T-cell (primary cell): Measurements from ENCODE around the gene ATP2A2. TPM values are rescaled to one million over a fixed set of nuclear protein-coding genes. Genes with fewer than 3 reads are reported as not detected.

Experiments
- ATAC-seq, 4 experiments: fragments of 200-7000 bp in 3 of 4; fragments of 150-1000 bp in 1 of 4; cut with Tn5 transposase; replicated peaks in 1 of 4; 1 replicate in 3 of 4; 2 replicates in 1 of 4; pipeline ENCODE4 v1.10.0; 2021; ENCODE audit warnings: moderate library complexity in 3 of 4, mild to moderate bottlenecking in 2 of 4, moderate number of reproducible peaks in 1 of 4
- CTCF ChIA-PET, 2 donors: fragments of 300-600 bp; sonication (Branson Sonifier 250); formaldehyde crosslinking; loops; one replicate each; lab custom pipeline; 2022; ENCODE audit warnings: antibody characterized with exemption in 2 of 2; lab: Charles Lee
- POLR2A ChIA-PET, 2 donors: fragments of 300-600 bp; sonication (Branson Sonifier 250); formaldehyde crosslinking; loops; one replicate each; lab custom pipeline; 2022; ENCODE audit warnings: antibody characterized with exemption in 2 of 2; lab: Charles Lee
- DNase-seq, 35 experiments: peaks; one replicate each; pipeline versions ENCODE4 v3.0.0 to v3.0.0-alpha.2; 2013 to 2023
- H3K27ac ChIP-seq: one replicate; pipeline ENCODE4 v1.5.1; 2013; ENCODE audit warnings: low read length
- H3K27me3 ChIP-seq, 2 experiments: replicated peaks in 1 of 2; 1 replicate in 1 of 2; 2 replicates in 1 of 2; pipeline versions ENCODE4 v1.6.1 to v1.7.0; 2013; ENCODE audit warnings: low read length in 1 of 2, mixed read lengths in 1 of 2; ENCODE audit not compliant: control insufficient read depth in 2 of 2, insufficient read depth in 2 of 2; ENCODE audit errors: extremely low read depth in 1 of 2
- H3K36me3 ChIP-seq, 2 donors: 1 replicate in 1 of 2; 2 replicates in 1 of 2; pipeline versions ENCODE4 v1.6.1 to v1.7.0; 2013; ENCODE audit warnings: low read length in 1 of 2; ENCODE audit not compliant: control insufficient read depth in 2 of 2, insufficient read depth in 1 of 2; ENCODE audit errors: extremely low read depth in 1 of 2
- H3K4me1 ChIP-seq, 2 experiments: 1 replicate in 1 of 2; 2 replicates in 1 of 2; pipeline versions ENCODE4 v1.6.1 to v1.7.0; 2013; ENCODE audit warnings: low read length in 2 of 2, mixed read lengths in 1 of 2; ENCODE audit not compliant: insufficient read depth in 2 of 2, control insufficient read depth in 1 of 2; ENCODE audit errors: extremely low read depth in 1 of 2
- H3K4me3 ChIP-seq, 2 donors: 1 replicate in 1 of 2; 2 replicates in 1 of 2; pipeline versions ENCODE4 v1.5.1 to v1.7.0; 2013; ENCODE audit warnings: mild to moderate bottlenecking in 2 of 2, low read length in 1 of 2, moderate library complexity in 1 of 2; ENCODE audit not compliant: control insufficient read depth in 1 of 2; ENCODE audit errors: extremely low read depth in 1 of 2
- H3K9me3 ChIP-seq: 2 replicates; pipeline ENCODE4 v1.7.0; 2013
- H3K27ac Mint-ChIP-seq, 2 donors: one replicate each; pipeline ENCODE4 v1.8.0; 2020 to 2021; ENCODE audit warnings: mild to moderate bottlenecking in 2 of 2, mixed read lengths in 2 of 2
- H3K27me3 Mint-ChIP-seq, 2 donors: one replicate each; pipeline ENCODE4 v1.8.0; 2021 to 2022; ENCODE audit warnings: mixed read lengths in 2 of 2
- H3K36me3 Mint-ChIP-seq: one replicate; pipeline ENCODE4 v1.8.0; 2021; ENCODE audit warnings: mixed read lengths
- H3K4me1 Mint-ChIP-seq, 3 donors: one replicate each; pipeline ENCODE4 v1.8.0; 2020 to 2022; ENCODE audit warnings: mixed read lengths in 3 of 3, mild to moderate bottlenecking in 1 of 3
- H3K4me3 Mint-ChIP-seq, 3 donors: one replicate each; pipeline ENCODE4 v1.8.0; 2020 to 2022; ENCODE audit warnings: mild to moderate bottlenecking in 3 of 3, mixed read lengths in 3 of 3, moderate library complexity in 3 of 3
- H3K9me3 Mint-ChIP-seq, 3 donors: one replicate each; pipeline ENCODE4 v1.8.0; 2020 to 2022; ENCODE audit warnings: mixed read lengths in 3 of 3
- WGBS: methylation state at CpG from one replicate; pipeline ENCODE4 v1.1.5; 2013; ENCODE audit warnings: missing lambda C conversion rate; ENCODE audit not compliant: insufficient coverage; 5-methylcytosine and 5-hydroxymethylcytosine counted together
- total RNA-seq, 35 experiments: library from RNA in 6 of 35; stranded (reverse) in 6 of 35; fragments of 120-200 nt in 1 of 35; gene quantifications; one replicate each; pipeline versions ENCODE4 v1.2.1 to v1.2.4 and lab custom pipeline; 2013 to 2026

The ATP2A2 gene
- total RNA-seq, 5 donors from 2014 or later (not counting 1 experiment from before 2014, with no cell fraction given), result 82.0 to 88.2 (median 82.8) TPM

DNA sequence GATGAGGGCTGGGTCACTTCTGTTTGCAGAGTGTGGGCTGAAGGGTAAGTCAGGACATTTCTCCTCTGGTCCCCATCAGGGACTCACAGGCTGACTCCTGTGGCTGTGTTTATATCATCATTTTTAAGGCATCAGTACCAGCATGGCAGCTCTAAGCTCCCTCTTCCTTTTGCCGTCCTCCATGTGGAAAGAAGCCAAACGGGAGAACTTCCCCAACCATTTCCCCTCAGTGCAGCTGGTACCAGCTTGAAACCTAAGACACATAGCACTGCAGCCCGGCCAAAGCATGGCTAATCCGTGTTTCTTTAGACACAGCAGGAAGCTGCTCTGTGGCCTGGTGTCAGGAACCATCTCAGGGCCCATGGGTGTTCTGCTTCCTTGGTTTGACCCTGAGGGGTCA lies 31.9 kb upstream of the ATP2A2 start:
- no peaks in the 10 kb centered on the region for H3K36me3 ChIP-seq
- no peaks in the 10 kb centered on the region for H3K9me3 ChIP-seq
- DNase-seq (no peak), ATAC-seq (no peak)
- no peak overlapping the region for H3K27ac Mint-ChIP-seq
- CTCF ChIA-PET, result interaction anchor here in 1 of 2 donors (0.6 kb wide), 1 partner anchor 82 kb away, joined by 3 read pairs; no protein-coding TSS in a partner anchor
- no peaks in the 10 kb centered on the region for H3K36me3 Mint-ChIP-seq
- H3K9me3 Mint-ChIP-seq, result no peaks in the 10 kb centered on the region
- 42% methylated on average over 4 of the region's 4 CpGs for WGBS
- H3K27me3 ChIP-seq, result peaks cover 0 to 6% of the 10 kb centered on the region in 2 experiments
- H3K27me3 Mint-ChIP-seq, result no peaks in the 10 kb centered on the region
- H3K27ac ChIP-seq, result no peak overlapping the region
- H3K4me3 Mint-ChIP-seq, result no peak overlapping the region
- no peaks in the 10 kb centered on the region for H3K4me1 Mint-ChIP-seq
- H3K4me3 ChIP-seq, result no peak overlapping the region
- no peaks in the 10 kb centered on the region for H3K4me1 ChIP-seq
- POLR2A ChIA-PET, result no interaction called here

GRCh38 chr12:110249716-110250225 lies 31.3 kb upstream of the ATP2A2 start:
- Histone ChIP-seq H3K4me1 (no peaks in the 10 kb centered on the region), H3K27me3 (peaks cover 0 to 6% of the 10 kb centered on the region in 2 experiments), H3K36me3 (no peaks in the 10 kb centered on the region), H3K4me3 (no peak overlapping the region), H3K27ac (no peak overlapping the region), H3K9me3 (no peaks in the 10 kb centered on the region)
- Mint-ChIP-seq H3K4me3 (no peak overlapping the region), H3K27me3 (no peaks in the 10 kb centered on the region), H3K36me3 (no peaks in the 10 kb centered on the region), H3K4me1 (no peaks in the 10 kb centered on the region), H3K9me3 (no peaks in the 10 kb centered on the region), H3K27ac (no peak overlapping the region)
- POLR2A ChIA-PET, result no interaction called here
- no peak for DNase-seq
- WGBS, result 88% methylated on average over 4 of the region's 7 CpGs
- ATAC-seq, result no peak
- CTCF ChIA-PET, result no interaction called here

GRCh38 chr12:110251381-110251780 lies 29.7 kb upstream of the ATP2A2 start:
- ChIA-PET POLR2A (interaction anchor here in 1 of 2 donors (0.6 kb wide), 1 partner anchor 39 kb away, joined by 3 read pairs; no protein-coding TSS in a partner anchor), CTCF (interaction anchor here in 1 of 2 donors (0.7 kb wide), 1 partner anchor 73 kb away, joined by 4 read pairs; no protein-coding TSS in a partner anchor)
- H3K9me3 ChIP-seq, result no peaks in the 10 kb centered on the region
- no peaks in the 10 kb centered on the region for H3K36me3 ChIP-seq
- Mint-ChIP-seq H3K27ac (no peak overlapping the region), H3K4me1 (no peaks in the 10 kb centered on the region), H3K27me3 (no peaks in the 10 kb centered on the region), H3K36me3 (no peaks in the 10 kb centered on the region), H3K9me3 (no peaks in the 10 kb centered on the region), H3K4me3 (no peak overlapping the region)
- ATAC-seq (no peak), DNase-seq (no peak)
- WGBS, result 100% methylated on average over 1 of the region's 7 CpGs
- H3K27me3 ChIP-seq, result peaks cover 0 to 6% of the 10 kb centered on the region in 2 experiments
- no peaks in the 10 kb centered on the region for H3K4me1 ChIP-seq
- H3K4me3 ChIP-seq, result no peak overlapping the region
- H3K27ac ChIP-seq, result no peak overlapping the region

DNA sequence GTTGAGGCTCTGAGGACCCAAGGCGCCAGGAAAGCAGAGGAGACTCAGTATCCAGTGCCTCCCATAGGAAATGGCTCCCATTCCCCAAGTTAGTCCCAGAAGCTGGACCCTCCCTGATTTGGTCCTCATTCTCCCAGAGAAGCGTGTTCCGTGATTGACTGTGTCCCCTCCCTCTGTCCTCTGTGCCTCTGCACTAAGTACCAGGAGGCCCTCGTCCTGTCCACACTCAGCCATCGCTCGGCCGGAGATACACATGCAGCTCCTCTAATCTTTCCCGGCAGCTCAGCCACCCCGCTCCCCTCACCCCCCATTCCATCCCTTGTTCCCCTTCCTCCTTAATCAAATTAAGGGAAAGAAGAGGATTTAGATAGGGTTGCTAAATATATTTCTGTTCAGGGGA lies 28.3 kb upstream of the ATP2A2 start:
- Mint-ChIP-seq H3K27me3 (no peaks in the 10 kb centered on the region), H3K27ac (no peak overlapping the region), H3K4me3 (no peak overlapping the region), H3K36me3 (no peaks in the 10 kb centered on the region), H3K9me3 (no peaks in the 10 kb centered on the region), H3K4me1 (no peaks in the 10 kb centered on the region)
- ATAC-seq (no peak), DNase-seq (no peak)
- H3K9me3 ChIP-seq, result no peaks in the 10 kb centered on the region
- no peaks in the 10 kb centered on the region for H3K4me1 ChIP-seq
- peaks cover 0 to 12% of the 10 kb centered on the region in 2 experiments for H3K27me3 ChIP-seq
- no peak overlapping the region for H3K4me3 ChIP-seq
- ChIA-PET CTCF (no interaction called here), POLR2A (no interaction called here)
- H3K27ac ChIP-seq, result no peak overlapping the region
- WGBS, result 88% methylated on average over 4 of the region's 9 CpGs
- H3K36me3 ChIP-seq, result no peaks in the 10 kb centered on the region

DNA sequence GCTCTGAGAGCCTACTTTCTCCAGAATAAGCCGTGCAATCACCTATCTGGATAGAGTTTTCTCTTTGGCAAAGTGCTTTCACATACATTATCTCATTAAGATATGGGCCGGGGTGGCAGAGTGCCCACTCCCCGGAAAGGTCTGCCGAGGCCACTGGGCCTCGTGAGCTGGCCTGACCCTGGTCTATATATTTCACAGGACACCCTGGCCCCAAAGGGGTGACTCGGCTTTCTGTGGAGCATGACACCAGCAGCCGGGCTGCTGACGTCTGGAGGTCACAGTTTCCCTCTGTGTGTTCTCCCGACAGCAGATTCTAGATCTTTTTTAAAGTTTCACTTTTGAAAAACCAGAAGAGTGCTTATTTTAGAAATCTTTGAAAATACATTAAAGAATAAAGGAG lies 27.9 kb upstream of the ATP2A2 start:
- CTCF ChIA-PET, result no interaction called here
- peak in 1 of 35 experiments; percentile 4 for DNase-seq
- Mint-ChIP-seq H3K9me3 (no peaks in the 10 kb centered on the region), H3K27me3 (no peaks in the 10 kb centered on the region), H3K36me3 (no peaks in the 10 kb centered on the region), H3K4me1 (no peaks in the 10 kb centered on the region), H3K27ac (no peak overlapping the region), H3K4me3 (no peak overlapping the region)
- POLR2A ChIA-PET, result no interaction called here
- Histone ChIP-seq H3K4me1 (no peaks in the 10 kb centered on the region), H3K4me3 (no peak overlapping the region), H3K36me3 (no peaks in the 10 kb centered on the region), H3K27me3 (peaks cover 0 to 14% of the 10 kb centered on the region in 2 experiments), H3K27ac (no peak overlapping the region), H3K9me3 (no peaks in the 10 kb centered on the region)
- WGBS, result 61% methylated on average over 6 of the region's 9 CpGs
- no peak for ATAC-seq

DNA sequence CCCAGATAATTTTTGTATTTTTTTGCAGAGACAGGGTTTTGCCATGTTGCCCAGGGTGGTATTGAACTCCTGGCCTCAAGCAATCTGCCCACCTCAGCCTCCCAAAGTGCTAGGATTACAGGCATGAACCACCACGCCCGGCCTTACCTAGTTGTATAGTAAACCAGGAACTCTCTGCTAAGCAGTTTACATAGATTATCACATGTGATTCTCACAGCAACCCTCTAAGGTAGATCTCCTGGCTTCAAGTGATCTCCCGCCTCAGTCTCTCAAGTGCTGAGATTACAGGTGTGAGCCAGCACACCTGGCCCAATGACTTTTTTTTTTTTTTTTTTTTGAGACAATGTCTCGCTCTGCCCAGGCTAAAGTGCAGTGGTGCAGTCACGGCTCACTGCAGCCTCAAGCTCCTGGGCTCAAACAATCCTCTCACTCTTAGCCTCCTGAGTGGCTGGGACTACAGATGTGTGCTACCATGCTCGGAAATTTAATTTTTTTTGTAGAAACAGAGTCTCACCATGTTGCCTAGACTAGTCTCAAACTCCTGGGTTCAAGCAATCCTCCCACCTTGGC lies 26.0 kb upstream of the ATP2A2 start:
- no peak overlapping the region for H3K27ac ChIP-seq
- Mint-ChIP-seq H3K4me3 (no peak overlapping the region), H3K27me3 (no peaks in the 10 kb centered on the region), H3K36me3 (no peaks in the 10 kb centered on the region), H3K27ac (no peak overlapping the region), H3K9me3 (no peaks in the 10 kb centered on the region), H3K4me1 (no peaks in the 10 kb centered on the region)
- H3K4me3 ChIP-seq, result no peak overlapping the region
- CTCF ChIA-PET, result interaction anchor here in 1 of 2 donors (0.6 kb wide), 1 partner anchor 1786 kb away, joined by 4 read pairs; no protein-coding TSS in a partner anchor
- H3K9me3 ChIP-seq, result no peaks in the 10 kb centered on the region
- H3K36me3 ChIP-seq, result no peaks in the 10 kb centered on the region
- ATAC-seq (no peak), DNase-seq (no peak)
- peaks cover 0 to 11% of the 10 kb centered on the region in 2 experiments for H3K27me3 ChIP-seq
- no peaks in the 10 kb centered on the region for H3K4me1 ChIP-seq
- WGBS, result 88% methylated on average over 4 of the region's 6 CpGs
- POLR2A ChIA-PET, result no interaction called here
